GM13977 (cell line): ENCODE results near the gene POMGNT2.

Source experiments
- DNase-seq: peaks from one replicate; pipeline ENCODE4 v3.0.0; 2012; ENCODE audit warnings: low spot score
- in situ Hi-C: fragments of 300-500 bp; cut with MboI; formaldehyde crosslinking; loops from one replicate; pipeline ENCODE4 v1.12.0; 2022; ENCODE audit warnings: low sequenced_read_pairs, low pct_unique_long_range_greater_than_20kb, mixed read lengths, inconsistent platforms; ENCODE audit not compliant: unreplicated experiment
- TF ChIP-seq, protein P1 (sequence below): IDR thresholded peaks from 2 replicates; pipeline ENCODE4 v1.5.1; 2012; ENCODE audit warnings: mild to moderate bottlenecking, control low read depth; ENCODE audit not compliant: insufficient read depth; ENCODE audit errors: extremely low read depth, missing control alignments

The POMGNT2 gene

DNA sequence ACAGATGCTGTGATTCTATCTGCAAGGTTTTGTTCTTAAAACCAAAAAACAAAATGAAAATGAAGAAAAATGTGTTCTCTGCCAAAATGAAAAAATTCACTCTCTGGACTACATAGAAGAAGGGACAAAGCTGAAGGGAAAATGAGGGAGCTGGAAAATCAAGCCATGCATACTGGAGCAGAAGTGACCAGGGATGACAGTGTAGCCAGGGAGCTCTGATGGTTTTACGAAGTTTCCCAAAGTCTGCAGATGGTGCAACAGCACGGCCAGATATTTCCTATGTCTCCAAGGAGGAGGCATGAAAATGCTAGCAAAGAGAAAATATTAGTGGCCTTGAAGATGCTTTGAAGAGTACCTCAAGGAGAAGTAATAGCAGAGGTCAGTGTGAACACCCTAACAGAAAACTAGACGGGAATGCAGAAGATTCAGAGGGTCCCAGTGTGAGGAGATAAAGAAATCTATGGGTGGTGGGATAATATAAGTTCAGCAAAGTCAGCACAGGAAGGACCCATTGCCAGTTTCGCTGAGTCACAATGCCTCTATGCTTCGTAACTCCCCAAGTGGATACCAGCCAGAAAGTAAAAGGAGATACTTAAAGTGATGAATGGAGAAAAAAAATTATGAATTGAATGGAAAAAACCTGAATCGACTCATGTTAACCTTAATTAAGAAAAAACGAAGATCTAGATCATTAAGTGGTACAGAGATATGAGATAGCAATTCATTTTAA is 39.0 kb upstream of the POMGNT2 start:
- in situ Hi-C loops = no loop called here
- TF ChIP-seq, protein P1, sequence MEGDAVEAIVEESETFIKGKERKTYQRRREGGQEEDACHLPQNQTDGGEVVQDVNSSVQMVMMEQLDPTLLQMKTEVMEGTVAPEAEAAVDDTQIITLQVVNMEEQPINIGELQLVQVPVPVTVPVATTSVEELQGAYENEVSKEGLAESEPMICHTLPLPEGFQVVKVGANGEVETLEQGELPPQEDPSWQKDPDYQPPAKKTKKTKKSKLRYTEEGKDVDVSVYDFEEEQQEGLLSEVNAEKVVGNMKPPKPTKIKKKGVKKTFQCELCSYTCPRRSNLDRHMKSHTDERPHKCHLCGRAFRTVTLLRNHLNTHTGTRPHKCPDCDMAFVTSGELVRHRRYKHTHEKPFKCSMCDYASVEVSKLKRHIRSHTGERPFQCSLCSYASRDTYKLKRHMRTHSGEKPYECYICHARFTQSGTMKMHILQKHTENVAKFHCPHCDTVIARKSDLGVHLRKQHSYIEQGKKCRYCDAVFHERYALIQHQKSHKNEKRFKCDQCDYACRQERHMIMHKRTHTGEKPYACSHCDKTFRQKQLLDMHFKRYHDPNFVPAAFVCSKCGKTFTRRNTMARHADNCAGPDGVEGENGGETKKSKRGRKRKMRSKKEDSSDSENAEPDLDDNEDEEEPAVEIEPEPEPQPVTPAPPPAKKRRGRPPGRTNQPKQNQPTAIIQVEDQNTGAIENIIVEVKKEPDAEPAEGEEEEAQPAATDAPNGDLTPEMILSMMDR = no peak
- no peak for DNase-seq

DNA sequence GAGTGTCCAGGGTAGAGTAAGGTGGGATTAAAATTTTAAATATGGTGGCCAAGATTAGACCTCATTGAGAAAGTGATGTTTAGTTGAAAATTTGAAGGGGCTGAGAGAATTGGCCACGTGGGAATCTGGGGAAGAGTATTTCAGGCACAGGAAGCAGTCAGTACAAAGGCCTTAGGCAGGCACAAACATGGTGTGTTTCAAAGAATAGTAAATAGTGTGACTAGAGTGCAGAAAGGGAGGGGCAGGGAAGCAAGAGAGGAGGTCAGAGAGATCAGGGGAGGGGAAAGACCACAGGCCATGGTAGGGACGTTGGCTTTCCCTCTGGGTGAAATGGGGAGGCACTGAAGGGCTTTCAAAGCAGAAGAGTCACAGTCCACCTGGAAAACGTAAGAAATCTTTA is 36.6 kb upstream of the POMGNT2 start:
- TF ChIP-seq, protein P1 = no peak
- no peak for DNase-seq
- in situ Hi-C loops = no loop called here

DNA sequence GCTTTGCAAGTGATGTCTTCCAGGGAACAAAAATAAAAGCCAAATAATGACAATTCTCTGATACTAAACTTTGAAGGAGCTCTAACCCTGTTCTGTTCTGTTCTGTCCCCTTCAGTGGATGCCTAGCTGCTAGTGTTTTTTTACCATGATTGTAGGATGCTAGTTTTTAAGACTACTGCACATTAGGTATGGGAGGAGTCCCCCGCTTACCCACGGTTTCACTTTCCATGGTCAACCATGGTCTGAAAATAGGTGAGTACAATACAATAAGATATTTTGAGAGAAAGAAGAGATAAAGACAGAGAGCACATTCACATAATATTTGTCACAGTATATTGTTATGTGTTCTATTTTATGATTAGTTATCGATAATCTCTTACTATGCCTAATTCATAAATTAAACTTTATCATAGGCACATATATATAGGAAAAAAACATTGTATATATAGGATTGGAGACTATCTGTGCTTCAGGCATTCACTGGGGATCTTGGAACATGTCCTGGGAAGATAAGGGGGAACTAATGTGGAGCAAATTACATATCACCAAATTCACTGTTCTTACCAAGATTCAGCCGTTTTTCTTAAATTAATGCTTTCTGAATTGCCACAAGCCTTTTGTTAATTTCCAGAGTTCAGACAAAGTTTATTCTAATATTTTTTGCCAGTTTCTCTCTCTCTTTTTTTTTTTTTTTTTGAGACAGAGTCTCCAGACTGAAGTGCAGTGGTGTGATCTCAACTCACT is 32.8 kb upstream of the POMGNT2 start:
- TF ChIP-seq, protein P1 = no peak
- in situ Hi-C loops = no loop called here
- no peak for DNase-seq

- no peak for DNase-seq
- TF ChIP-seq, protein P1 = no peak
- in situ Hi-C loops = no loop called here
Measured at GRCh38 chr3:43132870-43133636, 27.2 kb upstream of the POMGNT2 start.

DNA sequence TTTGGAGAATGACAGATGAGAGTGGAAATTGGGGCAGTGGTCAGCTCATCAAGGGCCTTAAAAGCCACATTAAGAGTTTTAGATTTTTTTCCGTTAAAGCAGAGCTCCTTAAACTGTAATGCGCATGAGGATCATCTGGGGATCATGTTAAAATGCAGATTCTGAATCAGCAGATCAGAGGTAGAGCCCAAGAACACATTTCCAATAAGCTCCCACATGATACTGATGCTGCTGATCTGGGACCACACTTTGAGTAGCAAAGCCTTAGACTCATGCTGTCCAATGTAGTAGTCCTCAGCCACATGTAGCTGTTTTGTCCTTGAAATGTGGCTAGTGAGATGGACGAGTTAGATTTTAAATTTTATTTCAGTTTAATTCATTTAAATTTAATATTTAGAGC is 26.3 kb upstream of the POMGNT2 start:
- TF ChIP-seq, protein P1 = no peak
- in situ Hi-C loops = no loop called here
- DNase-seq = no peak

DNA sequence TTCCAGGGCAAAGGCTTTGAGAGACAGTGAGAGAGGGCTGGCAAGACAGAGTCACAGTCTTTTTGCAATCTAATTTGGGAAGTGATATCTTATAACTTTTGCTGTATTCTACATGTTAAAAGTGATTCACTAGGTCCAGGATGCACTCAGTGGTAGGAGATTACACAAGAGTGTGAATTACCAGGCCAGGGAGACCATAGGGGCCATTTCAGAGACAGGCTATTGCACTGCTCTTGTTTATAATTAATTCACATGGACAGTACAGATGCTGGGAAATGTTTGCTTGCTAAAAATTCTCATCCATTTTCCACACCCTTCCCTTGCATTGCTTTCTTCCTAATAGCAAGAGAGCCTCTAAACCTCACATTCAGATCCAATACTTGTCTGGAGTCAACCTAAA is 22.6 kb upstream of the POMGNT2 start:
- no peak for DNase-seq
- TF ChIP-seq, protein P1 = no peak
- in situ Hi-C loops = no loop called here
